ENCODE results near the gene COA8. TPM values are rescaled to one million over a fixed set of nuclear protein-coding genes. Genes with fewer than 3 reads are reported as not detected.

The COA8 gene
- total and polyA plus RNA-seq, 10 of the 15 experiments (the other 5 are each of a cell fraction or from before 2014, with no cell fraction given) = 6.1 to 69.5 (median 25.8) TPM

DNA sequence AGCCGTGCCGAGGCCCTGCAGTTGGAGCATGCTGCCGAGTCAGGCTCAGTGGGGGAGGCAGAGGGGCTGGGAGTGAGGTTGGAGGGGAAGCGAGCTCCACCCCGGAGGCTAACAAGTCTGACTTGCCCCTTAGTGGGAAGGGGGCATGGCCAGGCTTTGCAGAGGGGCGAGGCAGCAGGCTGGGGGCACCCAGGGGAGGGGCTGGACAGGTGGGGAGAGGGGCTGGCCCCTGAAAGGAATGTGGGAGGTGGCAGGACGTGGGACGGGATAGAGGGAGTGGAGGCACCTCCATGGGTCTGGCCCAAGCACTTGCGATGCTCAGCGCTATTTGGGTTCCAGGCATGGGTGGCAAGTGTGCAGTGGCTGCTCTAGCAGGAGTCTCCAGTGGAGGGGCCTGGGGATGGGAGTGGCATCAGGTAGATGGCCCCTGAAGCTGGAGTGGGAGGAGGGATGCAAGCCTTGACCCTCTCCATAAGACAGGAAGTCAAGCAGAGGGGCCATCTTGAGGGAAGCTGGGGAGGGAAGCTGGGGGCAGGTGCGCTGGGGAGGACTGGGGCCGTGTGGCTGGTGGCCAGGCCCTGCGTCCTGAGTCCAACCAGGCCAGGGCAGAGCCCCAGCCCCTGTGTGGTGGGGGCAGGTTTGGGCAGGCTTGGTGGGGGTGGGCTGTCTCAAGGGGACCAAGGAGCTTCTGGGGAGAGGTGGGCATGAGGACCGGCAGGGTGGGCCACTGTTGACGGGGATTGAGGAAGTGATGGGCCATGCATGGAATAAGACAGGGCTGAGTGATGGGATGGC lies 31.1 kb upstream of the COA8 start (continued):
- TF ChIP-seq, protein P1, sequence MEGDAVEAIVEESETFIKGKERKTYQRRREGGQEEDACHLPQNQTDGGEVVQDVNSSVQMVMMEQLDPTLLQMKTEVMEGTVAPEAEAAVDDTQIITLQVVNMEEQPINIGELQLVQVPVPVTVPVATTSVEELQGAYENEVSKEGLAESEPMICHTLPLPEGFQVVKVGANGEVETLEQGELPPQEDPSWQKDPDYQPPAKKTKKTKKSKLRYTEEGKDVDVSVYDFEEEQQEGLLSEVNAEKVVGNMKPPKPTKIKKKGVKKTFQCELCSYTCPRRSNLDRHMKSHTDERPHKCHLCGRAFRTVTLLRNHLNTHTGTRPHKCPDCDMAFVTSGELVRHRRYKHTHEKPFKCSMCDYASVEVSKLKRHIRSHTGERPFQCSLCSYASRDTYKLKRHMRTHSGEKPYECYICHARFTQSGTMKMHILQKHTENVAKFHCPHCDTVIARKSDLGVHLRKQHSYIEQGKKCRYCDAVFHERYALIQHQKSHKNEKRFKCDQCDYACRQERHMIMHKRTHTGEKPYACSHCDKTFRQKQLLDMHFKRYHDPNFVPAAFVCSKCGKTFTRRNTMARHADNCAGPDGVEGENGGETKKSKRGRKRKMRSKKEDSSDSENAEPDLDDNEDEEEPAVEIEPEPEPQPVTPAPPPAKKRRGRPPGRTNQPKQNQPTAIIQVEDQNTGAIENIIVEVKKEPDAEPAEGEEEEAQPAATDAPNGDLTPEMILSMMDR (IDR thresholded peaks at IDR 0.05 in 2 of 3, conservative IDR thresholded peaks at IDR 0.05 in 1 of 3; ENCODE audit: control insufficient read depth in 2 of 3, extremely low read depth in 1 of 3, insufficient read depth in 1 of 3, low read depth in 3 of 3, low read length in 3 of 3) = no peak

DNA sequence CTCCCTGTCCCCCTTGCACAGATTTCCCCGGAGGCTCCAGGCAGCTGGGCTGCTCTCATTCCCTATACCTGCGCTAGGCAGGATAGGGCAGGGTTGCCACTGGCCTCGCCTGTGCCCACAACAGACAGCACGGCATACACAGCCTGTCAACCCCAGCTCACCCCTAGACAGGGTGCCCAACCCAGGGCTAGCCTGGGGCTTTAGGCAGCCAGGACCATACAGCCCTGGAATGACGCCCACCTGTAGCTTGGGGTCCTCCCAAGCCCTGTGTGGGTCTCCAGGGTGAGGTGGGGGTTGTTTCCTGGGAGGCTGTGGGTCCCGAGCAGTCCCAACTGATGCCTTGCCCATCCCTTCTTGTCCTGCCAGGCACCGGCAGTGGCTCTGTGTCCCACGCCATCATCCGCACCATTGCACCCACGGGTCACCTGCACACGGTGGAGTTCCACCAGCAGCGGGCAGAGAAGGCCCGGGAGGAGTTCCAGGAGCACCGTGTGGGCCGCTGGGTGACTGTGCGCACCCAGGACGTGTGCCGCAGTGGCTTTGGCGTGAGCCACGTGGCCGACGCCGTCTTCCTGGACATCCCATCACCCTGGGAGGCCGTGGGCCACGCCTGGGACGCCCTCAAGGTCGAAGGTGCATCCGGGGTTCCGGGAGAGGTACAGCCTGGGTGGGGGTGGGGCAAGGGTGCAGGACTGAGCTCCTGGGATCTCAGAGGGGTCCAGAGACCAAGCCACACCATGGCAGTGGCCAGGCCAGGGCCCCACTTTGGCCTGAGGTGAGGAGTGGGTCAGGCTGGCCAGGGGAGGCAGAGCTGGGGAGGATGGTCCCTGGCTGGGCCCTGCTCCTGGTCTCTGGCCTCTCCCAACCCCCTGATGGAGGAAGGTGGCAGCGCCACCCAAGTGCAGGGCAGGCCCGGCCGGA lies 30.3 kb upstream of the COA8 start:
- Histone ChIP-seq H3K27ac (ENCODE audit: control insufficient read depth, insufficient read depth) (no peak overlapping the region), H3K4me2 (ENCODE audit: control insufficient read depth, insufficient read depth) (no peak overlapping the region), H4K20me1 (ENCODE audit: control insufficient read depth, insufficient read depth) (no peaks in the 10 kb centered on the region), H3K9ac (ENCODE audit: control insufficient read depth, insufficient read depth, low read length) (no peak overlapping the region), H3K36me3 (ENCODE audit: control insufficient read depth in 2 of 2, insufficient read depth in 2 of 2, low read length in 1 of 2) (peaks cover 0 to 6% of the 10 kb centered on the region in 2 experiments; a peak in 2 of 4 replicates), H2AFZ (ENCODE audit: control insufficient read depth, low read depth, low read length) (no peak overlapping the region), H3K4me3 (no peak overlapping the region), H3K9me3 (replicated peaks; ENCODE audit: control insufficient read depth, insufficient read depth, low read length) (no peaks in the 10 kb centered on the region), H3K79me2 (ENCODE audit: control insufficient read depth, insufficient read depth, low read length) (peaks cover 30% of the 10 kb centered on the region), H3K27me3 (replicated peaks in 1 of 2; ENCODE audit: control insufficient read depth in 2 of 2, insufficient read depth in 2 of 2, low read length in 1 of 2) (no peaks in the 10 kb centered on the region), H3K4me1 (ENCODE audit: control insufficient read depth, insufficient read depth, low read length) (peaks cover 14% of the 10 kb centered on the region)
- ATAC-seq (no peak), DNase-seq (ENCODE audit: low read depth, low spot score) (no peak), FAIRE-seq (no peak)
- SMC1A ChIA-PET (ENCODE audit: uncharacterized antibody, unreplicated experiment) = no interaction called here
- WGBS (ENCODE audit: insufficient coverage, insufficient replicate concordance, low lambda C conversion rate, missing lambda C conversion rate) = 94% methylated on average over 29 of the region's 32 CpGs
- intact Hi-C loops (cut with micrococcal nuclease; ENCODE audit: unreplicated experiment) (no loop called here), in situ Hi-C loops (cut with MboI) (no loop called here)
- no TSS peak for BruUV-seq (replicated peaks)
- POLR2A ChIA-PET = interaction anchor here (0.6 kb wide), 1 partner anchor 904 kb away, joined by 3 read pairs; no protein-coding TSS in a partner anchor
- CTCF ChIA-PET = no interaction called here
- TF ChIP-seq, protein P2, sequence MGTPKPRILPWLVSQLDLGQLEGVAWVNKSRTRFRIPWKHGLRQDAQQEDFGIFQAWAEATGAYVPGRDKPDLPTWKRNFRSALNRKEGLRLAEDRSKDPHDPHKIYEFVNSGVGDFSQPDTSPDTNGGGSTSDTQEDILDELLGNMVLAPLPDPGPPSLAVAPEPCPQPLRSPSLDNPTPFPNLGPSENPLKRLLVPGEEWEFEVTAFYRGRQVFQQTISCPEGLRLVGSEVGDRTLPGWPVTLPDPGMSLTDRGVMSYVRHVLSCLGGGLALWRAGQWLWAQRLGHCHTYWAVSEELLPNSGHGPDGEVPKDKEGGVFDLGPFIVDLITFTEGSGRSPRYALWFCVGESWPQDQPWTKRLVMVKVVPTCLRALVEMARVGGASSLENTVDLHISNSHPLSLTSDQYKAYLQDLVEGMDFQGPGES (IDR thresholded peaks at IDR 0.05) = no peak
- TF ChIP-seq MTA3 (IDR thresholded peaks at IDR 0.05; ENCODE audit: borderline replicate concordance, low read length) = no peak
- TF ChIP-seq POLR2A (IDR thresholded peaks at IDR 0.05; ENCODE audit: low read depth, low read length) = 0 out of 2 replicates have a peak, but pooled peaks have one; percentile 9
- no peak for TF ChIP-seq ZNF384 (IDR thresholded peaks at IDR 0.05; ENCODE audit: borderline replicate concordance, low read depth, low read length)
- RAD21 ChIA-PET (ENCODE audit: unreplicated experiment) = interaction anchor here (1.0 kb wide), 1 partner anchor 14 kb away, joined by 3 read pairs; no protein-coding TSS in a partner anchor
